GM21723 (cell line): ENCODE measurements around the gene HS3ST3B1.
A peak's percentile ranks its signal among the peaks of the same experiment; 100 is the strongest.

Experiments used
- ATAC-seq: cut with Tn5 transposase; IDR thresholded peaks from one replicate; pipeline ENCODE4 v1.9.1; 2021; ENCODE audit warnings: mild to moderate bottlenecking, moderate library complexity; ENCODE audit not compliant: unreplicated experiment

Gene HS3ST3B1

DNA sequence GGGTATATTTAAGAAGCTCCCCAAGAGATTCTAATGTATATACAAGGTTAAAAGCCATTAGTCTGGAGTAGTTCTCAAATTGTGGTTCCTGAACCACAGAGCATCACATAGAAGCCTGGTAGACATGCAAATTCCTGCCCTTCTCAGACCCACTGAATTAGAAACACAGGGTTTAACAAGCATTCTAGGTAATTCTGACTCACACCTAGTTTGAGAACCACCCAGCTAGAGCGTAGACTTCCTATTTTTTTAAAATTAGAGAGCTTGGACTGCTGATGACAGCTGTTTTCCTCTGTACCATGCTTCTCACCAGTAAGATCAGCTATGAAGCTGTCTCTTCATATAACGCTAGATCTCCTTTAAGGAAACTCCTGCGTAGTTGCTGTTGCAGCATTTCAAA is 50.6 kb downstream of the HS3ST3B1 start:
- peak; percentile 85 for ATAC-seq

DNA sequence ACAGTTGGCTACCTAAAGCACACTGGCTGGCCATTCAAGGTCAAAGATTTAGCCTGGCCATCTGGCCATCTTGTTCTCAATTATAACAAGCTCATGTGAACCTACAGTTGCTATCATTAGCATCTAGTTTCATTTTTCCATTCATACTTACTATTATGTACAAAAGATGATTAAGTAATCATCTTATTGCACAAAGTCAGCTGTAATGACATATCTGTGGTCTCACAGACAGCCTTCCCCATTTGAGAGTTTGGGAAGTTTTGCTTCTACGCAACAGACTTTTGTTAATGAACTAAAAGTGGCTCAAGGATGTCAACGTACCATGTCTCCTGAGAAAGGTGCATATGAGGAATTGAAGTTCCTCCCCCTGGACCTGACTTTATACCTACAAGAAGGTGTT is 51.3 kb downstream of the HS3ST3B1 start:
- ATAC-seq = no peak

DNA sequence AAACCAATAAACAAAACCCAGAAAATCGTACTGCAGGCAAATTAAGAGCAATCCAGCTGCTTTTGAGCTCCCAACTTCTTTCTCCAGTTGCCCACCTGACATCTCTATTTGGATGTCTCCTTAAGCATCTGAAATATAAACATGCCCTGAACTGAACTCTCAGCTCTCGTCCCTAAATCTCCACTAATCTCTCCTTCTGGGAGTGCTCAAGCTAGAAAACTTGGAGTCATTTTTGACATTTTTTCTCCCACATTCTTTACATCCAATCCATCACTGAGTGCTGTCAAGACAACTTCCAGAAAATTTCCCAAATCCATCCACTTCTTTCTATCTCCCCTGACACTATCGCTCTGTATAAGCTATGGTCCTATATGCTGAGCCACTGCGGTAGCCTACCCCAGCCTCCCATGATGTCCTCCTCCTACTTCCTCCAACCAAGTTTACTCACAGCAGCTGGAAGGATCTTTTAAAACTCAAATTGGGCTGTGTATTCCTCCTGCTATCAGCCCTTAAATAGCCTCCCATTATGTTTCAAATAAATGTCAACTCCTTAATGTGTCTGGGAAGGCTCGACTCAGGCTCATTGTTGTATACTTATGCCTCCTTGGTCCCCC is 53.1 kb downstream of the HS3ST3B1 start:
- ATAC-seq = no peak

DNA sequence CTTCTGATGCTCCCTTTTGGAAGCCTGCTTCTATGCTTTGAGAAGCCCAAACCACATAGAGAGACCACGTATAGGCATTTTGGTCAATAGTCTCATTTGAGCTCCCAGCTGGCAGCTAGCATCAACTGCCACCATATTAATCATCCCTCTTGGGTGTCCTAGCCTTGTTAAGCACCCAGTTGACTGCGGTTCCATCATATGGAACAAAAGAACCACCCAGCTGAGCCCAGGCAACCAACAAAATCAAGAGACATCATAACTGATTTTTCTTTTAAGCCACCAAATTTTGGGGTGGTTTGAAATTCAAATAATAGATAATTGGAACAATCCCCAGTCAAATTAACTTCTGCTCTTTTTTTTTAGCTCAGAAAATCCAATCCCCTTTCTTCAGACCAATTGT is 53.9 kb downstream of the HS3ST3B1 start:
- no peak for ATAC-seq

DNA sequence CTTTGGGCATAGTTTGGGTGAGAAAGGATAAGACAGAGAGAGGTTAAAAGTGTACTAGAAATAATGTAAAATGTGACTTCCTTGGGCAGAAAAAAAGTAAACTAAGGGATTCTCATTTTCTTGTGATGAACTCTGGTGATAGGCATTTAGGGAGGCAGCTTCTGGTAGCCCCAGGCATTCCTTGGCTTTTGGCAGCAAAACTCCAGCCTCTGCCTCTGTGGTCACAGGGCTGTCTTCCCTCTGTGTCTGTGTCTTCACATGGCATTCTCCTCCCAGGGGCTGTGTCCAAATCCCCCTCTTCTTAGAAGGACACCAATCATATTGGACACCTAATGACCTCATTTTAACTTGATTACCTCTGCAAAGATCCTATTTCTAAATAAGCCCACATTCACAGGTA is 54.7 kb downstream of the HS3ST3B1 start:
- ATAC-seq = no peak

GRCh38 chr17:14359163-14360020 is 58.5 kb downstream of the HS3ST3B1 start:
- peak; percentile 97 for ATAC-seq

DNA sequence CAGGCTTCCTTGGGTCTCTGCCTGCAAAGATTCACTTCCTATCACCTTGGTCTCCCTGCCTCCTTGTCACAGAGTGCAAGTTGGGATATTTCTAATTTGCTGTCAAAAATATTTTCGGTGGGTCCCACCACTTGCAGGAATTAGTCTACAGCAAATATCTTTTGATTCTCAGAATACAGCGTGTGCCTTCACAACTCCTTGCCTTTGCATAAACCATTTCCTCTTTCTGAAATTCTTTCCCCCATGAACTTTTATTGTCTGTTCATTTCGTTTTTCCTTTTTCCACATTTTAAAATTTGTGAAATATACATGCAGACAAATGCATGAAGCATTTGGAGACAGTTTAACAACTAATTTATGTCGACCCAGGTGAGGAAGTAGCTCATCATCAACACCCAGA is 60.0 kb downstream of the HS3ST3B1 start:
- no peak for ATAC-seq

- ATAC-seq = no peak
Observed at GRCh38 chr17:14361470-14361869, 60.6 kb downstream of the HS3ST3B1 start.

DNA sequence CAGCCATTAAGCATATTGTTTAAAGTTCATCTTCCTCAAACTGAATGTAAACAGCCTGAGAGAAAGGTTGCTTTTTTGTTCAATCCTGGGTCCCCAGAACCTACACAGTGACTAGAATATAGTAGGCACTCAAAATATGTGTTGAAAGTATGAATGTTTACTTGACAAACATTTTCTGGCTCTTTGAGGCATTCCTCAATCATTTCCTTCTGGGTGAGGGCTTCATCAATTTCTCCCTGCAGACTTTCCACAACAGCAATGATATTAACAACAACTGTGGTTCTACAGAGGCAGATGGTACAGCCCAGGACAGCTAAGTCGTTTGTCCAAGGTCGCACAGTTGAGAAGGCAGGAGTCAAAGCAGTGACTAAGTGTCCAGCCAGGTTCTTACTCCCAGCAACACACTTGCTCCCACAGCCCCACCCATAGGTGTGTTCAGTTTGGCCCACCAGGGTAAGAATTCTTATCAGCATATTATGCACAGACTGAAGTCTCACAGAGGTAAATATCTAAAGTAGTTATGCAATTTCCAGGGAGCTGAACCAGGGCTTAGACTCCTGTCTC is 61.1 kb downstream of the HS3ST3B1 start:
- ATAC-seq = no peak

DNA sequence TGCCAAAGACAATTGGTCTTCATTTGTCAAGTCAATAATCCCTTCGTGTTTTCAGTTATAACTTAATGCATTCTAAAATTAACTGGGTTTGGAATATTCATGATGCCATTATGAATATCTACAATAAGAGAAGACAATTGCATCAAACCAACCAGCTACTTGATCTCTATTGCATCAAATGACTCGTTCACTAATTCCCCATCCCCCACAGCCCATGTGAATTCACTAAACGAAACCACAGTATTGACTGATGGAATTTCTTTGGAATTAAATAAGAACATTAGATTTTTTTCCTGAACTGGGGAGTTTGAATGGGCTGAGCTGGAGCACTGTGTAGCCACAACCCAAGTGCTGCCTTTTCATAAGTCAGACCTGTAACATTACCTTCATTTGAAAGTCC is 65.3 kb downstream of the HS3ST3B1 start:
- ATAC-seq = no peak

GRCh38 chr17:14372461-14372860 is 71.6 kb downstream of the HS3ST3B1 start:
- ATAC-seq = no peak

DNA sequence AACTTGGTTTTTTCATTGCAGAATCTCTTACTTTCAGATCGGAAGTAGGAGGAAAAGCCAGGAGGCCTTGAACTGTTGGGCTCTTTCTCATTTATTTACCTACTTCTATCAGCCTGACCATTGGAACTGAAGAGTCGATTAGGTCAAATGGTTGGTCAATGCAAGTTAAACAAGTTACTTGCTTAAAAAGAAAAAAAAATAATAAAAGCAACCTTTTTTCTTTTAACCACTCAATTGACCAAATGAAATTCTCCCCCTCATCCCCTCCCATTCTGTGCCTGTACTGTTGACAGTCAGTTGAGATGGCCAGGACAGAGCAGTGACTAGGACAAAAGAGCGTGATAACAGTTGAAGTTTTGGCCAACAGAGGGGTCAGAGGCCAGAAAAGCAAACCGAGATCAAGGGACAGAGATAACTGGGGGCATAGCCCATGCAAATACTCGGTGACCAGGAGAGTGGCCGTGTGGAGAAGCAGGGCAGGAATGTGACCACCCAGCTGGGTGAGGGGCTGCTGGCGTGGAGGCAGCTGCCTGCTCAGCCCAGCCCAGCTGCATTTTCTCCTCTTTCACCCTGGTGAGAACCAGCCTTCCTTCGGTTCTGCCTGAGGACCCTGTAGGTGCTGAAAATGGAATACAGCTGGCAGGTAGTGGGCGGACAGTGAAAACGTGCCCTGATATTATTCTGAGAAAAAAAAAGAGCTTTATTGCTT is 72.2 kb downstream of the HS3ST3B1 start:
- ATAC-seq = no peak

- ATAC-seq = no peak
Observed at GRCh38 chr17:14373614-14374259, 72.9 kb downstream of the HS3ST3B1 start.

GRCh38 chr17:14374268-14374667 is 73.4 kb downstream of the HS3ST3B1 start:
- no peak for ATAC-seq

DNA sequence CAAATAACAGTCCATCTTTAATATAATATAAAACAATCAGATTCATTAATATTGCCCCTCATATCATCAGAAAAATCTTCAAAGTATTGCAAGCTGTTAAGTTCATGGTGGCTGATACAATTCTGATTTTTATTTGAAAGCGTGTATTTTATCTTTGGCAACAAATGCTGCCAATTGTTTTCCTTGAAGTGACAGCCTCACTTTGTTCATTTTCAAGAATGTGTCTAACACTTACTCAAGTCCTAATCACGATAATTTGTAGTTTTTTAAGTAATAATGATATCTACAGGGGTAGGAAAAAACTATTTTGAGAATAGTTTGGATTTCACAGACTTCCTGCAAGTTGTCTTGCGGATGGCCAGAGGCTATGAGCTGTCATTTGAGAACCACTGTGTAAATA is 75.8 kb downstream of the HS3ST3B1 start:
- ATAC-seq = no peak

- no peak for ATAC-seq
Observed at GRCh38 chr17:14381606-14382005, 80.7 kb downstream of the HS3ST3B1 start.

- no peak for ATAC-seq
Observed at GRCh38 chr17:14387036-14387435, 86.2 kb downstream of the HS3ST3B1 start.

GRCh38 chr17:14389681-14390080 is 88.8 kb downstream of the HS3ST3B1 start:
- no peak for ATAC-seq

DNA sequence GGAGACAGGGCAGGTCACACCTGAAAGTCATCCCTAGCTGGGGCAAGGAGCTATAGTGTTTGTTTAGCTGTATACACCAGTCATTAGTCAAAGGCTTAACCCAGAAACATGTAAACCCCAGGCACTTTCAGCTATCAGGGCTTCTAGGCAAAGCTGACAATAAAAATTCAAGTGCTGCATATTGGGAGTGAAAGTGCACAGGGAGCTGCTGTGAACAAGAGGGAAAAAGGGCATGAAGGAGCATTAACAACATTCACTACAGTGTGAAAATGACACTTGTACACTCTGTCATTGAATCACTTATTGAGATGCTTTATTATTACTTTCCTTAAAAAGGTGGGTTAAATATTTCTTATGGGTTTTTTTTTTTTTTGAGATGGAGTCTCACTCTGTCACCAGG is 92.8 kb downstream of the HS3ST3B1 start:
- ATAC-seq = no peak

- no peak for ATAC-seq
Observed at GRCh38 chr17:14395255-14395654, 94.4 kb downstream of the HS3ST3B1 start.

DNA sequence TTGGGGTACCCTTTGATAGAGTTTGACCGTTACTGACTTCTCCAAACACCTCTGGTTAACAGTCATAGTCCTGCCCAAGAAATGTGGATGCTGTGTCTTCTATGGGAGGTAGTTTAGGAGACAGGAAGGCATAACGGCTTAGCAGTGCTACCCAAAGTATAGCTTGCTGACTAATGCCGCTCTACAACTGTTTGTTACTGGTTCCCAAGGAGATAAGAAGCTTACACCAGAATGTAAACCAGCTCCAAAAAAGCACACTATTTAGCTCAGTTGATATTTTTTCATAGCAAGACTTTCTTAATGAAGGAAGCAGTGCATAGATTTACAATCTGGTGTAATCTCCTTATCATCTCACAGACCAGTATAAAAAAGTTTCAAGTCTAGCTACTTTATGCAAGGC is 95.7 kb downstream of the HS3ST3B1 start:
- no peak for ATAC-seq
